ENCODE measurements around the gene ZDHHC14.

ZDHHC14 gene

GRCh38 chr6:157481865-157482249 lies 100.9 kb downstream of the ZDHHC14 start:
- DNase-seq (ENCODE audit: low spot score) = no peak
- TF ChIP-seq CTCF (IDR thresholded peaks at IDR 0.05; ENCODE audit: extremely low read depth, missing control alignments) = no peak

DNA sequence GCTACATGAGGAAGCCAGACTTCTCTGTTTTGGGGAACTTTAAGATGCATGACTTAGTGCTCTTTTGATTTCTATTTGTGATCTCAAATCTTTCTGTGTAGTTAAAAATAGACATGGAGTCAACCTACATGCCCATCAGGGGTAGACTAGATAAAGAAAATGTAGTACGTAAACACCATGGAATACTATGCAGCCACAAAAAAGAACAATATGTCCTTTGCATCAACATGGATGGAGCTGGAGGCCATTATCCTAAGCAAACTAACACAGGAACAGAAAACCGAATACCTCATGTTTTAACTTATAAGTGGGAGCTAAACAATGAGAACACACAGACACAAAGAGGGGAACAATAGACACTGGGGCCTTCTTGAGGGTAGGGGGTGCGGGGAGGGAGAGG lies 102.8 kb downstream of the ZDHHC14 start:
- no peak for DNase-seq (ENCODE audit: low spot score)
- no peak for TF ChIP-seq CTCF (IDR thresholded peaks at IDR 0.05; ENCODE audit: extremely low read depth, missing control alignments)

GRCh38 chr6:157484181-157484580 lies 103.2 kb downstream of the ZDHHC14 start:
- no peak for TF ChIP-seq CTCF (IDR thresholded peaks at IDR 0.05; ENCODE audit: extremely low read depth, missing control alignments)
- no peak for DNase-seq (ENCODE audit: low spot score)

DNA sequence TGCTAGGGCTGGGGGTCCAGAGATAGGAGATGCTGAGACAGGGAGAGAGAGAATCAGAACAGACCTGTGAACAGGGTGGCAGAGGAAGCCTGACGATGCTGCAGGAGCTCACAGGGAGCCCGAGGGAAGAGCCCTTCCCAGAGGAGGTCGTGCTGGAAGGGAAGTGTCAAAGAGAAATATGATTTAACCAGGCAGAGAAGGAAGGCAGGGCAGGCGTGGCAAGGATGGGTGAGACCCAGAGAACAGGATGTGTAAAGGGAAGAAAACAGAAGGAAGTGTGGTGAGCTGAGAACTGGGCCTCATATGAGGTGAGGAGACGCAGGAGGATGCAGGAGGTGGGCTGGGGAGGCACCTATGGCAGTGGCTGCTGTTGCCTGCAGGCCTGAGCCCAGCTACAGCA lies 105.6 kb downstream of the ZDHHC14 start:
- TF ChIP-seq CTCF (IDR thresholded peaks at IDR 0.05; ENCODE audit: extremely low read depth, missing control alignments) = no peak
- DNase-seq (ENCODE audit: low spot score) = no peak

DNA sequence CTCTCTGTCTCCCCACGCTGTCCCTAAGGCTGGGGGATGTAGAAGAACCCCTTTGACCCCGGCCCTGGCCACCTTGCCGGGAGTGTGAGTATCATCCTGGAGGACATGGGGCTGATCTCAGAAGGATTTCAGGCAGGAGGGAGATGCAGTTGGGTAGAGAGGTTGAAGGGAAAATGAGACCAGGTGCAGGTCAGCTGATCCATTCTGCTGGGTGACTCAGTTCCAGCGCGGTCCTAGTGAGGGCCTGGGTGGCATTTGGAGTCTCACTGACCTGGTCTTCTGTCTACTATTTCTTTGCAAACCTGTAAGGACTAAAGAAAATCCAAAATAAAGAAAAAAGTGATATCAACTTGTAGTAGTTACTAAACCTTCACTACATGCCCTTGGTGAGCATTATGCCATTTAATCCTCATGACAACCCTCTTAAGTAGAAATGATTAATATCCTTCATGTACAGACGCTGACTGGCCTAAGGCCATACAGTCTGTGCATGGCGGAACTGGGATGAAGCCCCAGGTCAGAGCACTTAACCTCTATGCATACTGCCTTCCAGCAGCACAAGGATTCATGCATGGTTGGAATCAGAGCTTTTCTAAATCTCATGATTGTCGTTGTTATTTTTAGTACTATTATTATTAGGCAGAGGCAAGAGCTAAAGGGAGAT lies 106.3 kb downstream of the ZDHHC14 start:
- TF ChIP-seq CTCF (IDR thresholded peaks at IDR 0.05; ENCODE audit: extremely low read depth, missing control alignments) = no peak
- no peak for DNase-seq (ENCODE audit: low spot score)

GRCh38 chr6:157488058-157488457 lies 107.1 kb downstream of the ZDHHC14 start:
- no peak for DNase-seq (ENCODE audit: low spot score)
- TF ChIP-seq CTCF (IDR thresholded peaks at IDR 0.05; ENCODE audit: extremely low read depth, missing control alignments) = no peak

- DNase-seq (ENCODE audit: low spot score) = no peak
- TF ChIP-seq CTCF (IDR thresholded peaks at IDR 0.05; ENCODE audit: extremely low read depth, missing control alignments) = no peak
Observed at GRCh38 chr6:157488716-157489118, 107.7 kb downstream of the ZDHHC14 start.
